Transverse colon (tissue), 4 donors: ENCODE measurements around the gene NLRC5.

Experiments
- CTCF ChIP-seq, 5 experiments: fragments of 200-600 bp in 3 of 5; fragments of 450-650 bp in 2 of 5; sonication (generic) in 3 of 5; IDR thresholded peaks; 1 replicate in 2 of 5; 2 replicates in 3 of 5; pipeline ENCODE4 v1.5.1; 2016 to 2017; ENCODE audit warnings: antibody characterized with exemption in 5 of 5, inconsistent platforms in 3 of 5, mild to moderate bottlenecking in 2 of 5, moderate library complexity in 1 of 5
- EP300 ChIP-seq: sonication (generic); formaldehyde crosslinking; IDR thresholded peaks from one replicate; pipeline ENCODE4 v1.6.1; 2017; ENCODE audit warnings: antibody characterized with exemption, low read depth
- POLR2AphosphoS5 ChIP-seq, 3 donors: sonication (generic); formaldehyde crosslinking; IDR thresholded peaks; one replicate each; pipeline ENCODE4 v1.6.1; 2016; ENCODE audit warnings: antibody characterized with exemption in 3 of 3

GRCh38 chr16:57028086-57028485, 38.7 kb downstream of the NLRC5 start:
- TF ChIP-seq CTCF (IDR thresholded peaks at IDR 0.05) (no peak), POLR2AphosphoS5 (IDR thresholded peaks at IDR 0.05) (no peak), EP300 (no peak)
